H9 (cell line): Measurements from ENCODE around the gene SRRD. TPM values are rescaled to one million over a fixed set of nuclear protein-coding genes. Genes with fewer than 3 reads are reported as not detected.

Experiments used
- DNase-seq: peaks from one replicate; pipeline ENCODE4 v3.0.0-alpha.2; 2017
- H2AFZ ChIP-seq: one replicate; pipeline ENCODE4 v1.6.1; 2013; ENCODE audit warnings: mild to moderate bottlenecking, low read length, control low read depth, moderate library complexity
- H2AK5ac ChIP-seq: 2 replicates; pipeline ENCODE4 v1.6.1; 2013; ENCODE audit warnings: low read length, control low read depth, mixed read lengths; ENCODE audit not compliant: insufficient read length
- H2BK120ac ChIP-seq: one replicate; pipeline ENCODE4 v1.6.1; 2013; ENCODE audit warnings: low read depth, mild to moderate bottlenecking, low read length, control low read depth, inconsistent platforms; ENCODE audit not compliant: poor library complexity, severe bottlenecking
- H2BK12ac ChIP-seq: 2 replicates; pipeline ENCODE4 v1.6.1; 2013; ENCODE audit warnings: low read length, control low read depth, mixed read lengths, low read depth; ENCODE audit not compliant: insufficient read length
- H2BK15ac ChIP-seq: 2 replicates; pipeline ENCODE4 v1.6.1; 2013; ENCODE audit warnings: low read depth, low read length, control low read depth
- H2BK20ac ChIP-seq: one replicate; pipeline ENCODE4 v1.6.1; 2013; ENCODE audit warnings: low read depth, mild to moderate bottlenecking, low read length, control low read depth, inconsistent platforms; ENCODE audit not compliant: poor library complexity, severe bottlenecking
- H2BK5ac ChIP-seq: 2 replicates; pipeline ENCODE4 v1.6.1; 2013; ENCODE audit warnings: low read length, control low read depth, mixed read lengths; ENCODE audit not compliant: insufficient read length
- H3K14ac ChIP-seq: 2 replicates; pipeline ENCODE4 v1.6.1; 2013; ENCODE audit warnings: low read length, control low read depth; ENCODE audit not compliant: insufficient read depth
- H3K18ac ChIP-seq: 2 replicates; pipeline ENCODE4 v1.6.1; 2013; ENCODE audit warnings: low read depth, mild to moderate bottlenecking, mixed read lengths, low read length, control low read depth; ENCODE audit not compliant: insufficient read length
- H3K23ac ChIP-seq: 2 replicates; pipeline ENCODE4 v1.6.1; 2013; ENCODE audit warnings: low read length, control low read depth, mixed read lengths, low read depth; ENCODE audit not compliant: insufficient read length
- H3K23me2 ChIP-seq: 2 replicates; pipeline ENCODE4 v1.6.1; 2013; ENCODE audit warnings: low read depth, mild to moderate bottlenecking, mixed read lengths, low read length, control low read depth; ENCODE audit not compliant: insufficient read length, poor library complexity, severe bottlenecking
- H3K27ac ChIP-seq: 2 replicates; pipeline ENCODE4 v1.5.1; 2013; ENCODE audit warnings: low read length, control low read depth, mixed read lengths, low read depth; ENCODE audit not compliant: insufficient read length
- H3K27me3 ChIP-seq: 2 replicates; pipeline ENCODE4 v1.6.1; 2013; ENCODE audit warnings: low read length, control low read depth, inconsistent platforms; ENCODE audit not compliant: insufficient read depth
- H3K4ac ChIP-seq: 2 replicates; pipeline ENCODE4 v1.6.1; 2013; ENCODE audit warnings: low read depth, mild to moderate bottlenecking, control low read depth, inconsistent platforms, low read length, moderate library complexity
- H3K4me1 ChIP-seq: 2 replicates; pipeline ENCODE4 v1.6.1; 2013; ENCODE audit warnings: low read length, control low read depth, inconsistent platforms; ENCODE audit not compliant: insufficient read depth
- H3K4me2 ChIP-seq: 2 replicates; pipeline ENCODE4 v1.6.1; 2013; ENCODE audit warnings: low read length, control low read depth, mixed read lengths; ENCODE audit not compliant: insufficient read length, insufficient read depth
- H3K56ac ChIP-seq: 2 replicates; pipeline ENCODE4 v1.6.1; 2013; ENCODE audit warnings: low read depth, mild to moderate bottlenecking, mixed read lengths, low read length, control low read depth; ENCODE audit not compliant: insufficient read length
- H3K79me1 ChIP-seq: 2 replicates; pipeline ENCODE4 v1.6.1; 2013; ENCODE audit warnings: low read depth, mild to moderate bottlenecking, moderate library complexity, low read length, control low read depth, inconsistent platforms; ENCODE audit not compliant: insufficient read depth, poor library complexity, severe bottlenecking
- H3K79me2 ChIP-seq: 2 replicates; pipeline ENCODE4 v1.6.1; 2013; ENCODE audit warnings: low read length, control low read depth, inconsistent platforms; ENCODE audit not compliant: insufficient read depth
- H3K9ac ChIP-seq: 2 replicates; pipeline ENCODE4 v1.6.1; 2013; ENCODE audit warnings: low read length, control low read depth, mixed read lengths; ENCODE audit not compliant: insufficient read length; ENCODE audit errors: extremely low read depth
- H3K9me3 ChIP-seq: one replicate; pipeline ENCODE4 v1.6.1; 2013; ENCODE audit warnings: low read depth, low read length, inconsistent platforms; ENCODE audit not compliant: control insufficient read depth
- H3T11ph ChIP-seq: one replicate; pipeline ENCODE4 v1.6.1; 2013; ENCODE audit warnings: mild to moderate bottlenecking, low read length, control low read depth, inconsistent platforms
- H4K20me1 ChIP-seq: one replicate; pipeline ENCODE4 v1.6.1; 2013; ENCODE audit not compliant: control insufficient read depth, insufficient read length, insufficient read depth
- H4K5ac ChIP-seq: 2 replicates; pipeline ENCODE4 v1.6.1; 2013; ENCODE audit warnings: low read depth, mild to moderate bottlenecking, mixed read lengths, low read length, control low read depth; ENCODE audit not compliant: insufficient read length
- H4K8ac ChIP-seq: replicated peaks from 2 replicates; pipeline ENCODE4 v1.6.1; 2013; ENCODE audit warnings: low read length, control low read depth, mixed read lengths, low read depth; ENCODE audit not compliant: insufficient read length
- H4K91ac ChIP-seq: 2 replicates; pipeline ENCODE4 v1.6.1; 2013; ENCODE audit warnings: low read depth, mild to moderate bottlenecking, moderate library complexity, mixed read lengths, low read length, control low read depth; ENCODE audit not compliant: insufficient read length
- H3K27ac Mint-ChIP-seq, 3 experiments: 2 replicates in 2 of 3; 3 replicates in 1 of 3; pipeline ENCODE4 v1.8.0; 2020 to 2021; ENCODE audit warnings: mixed read lengths in 3 of 3, mild to moderate bottlenecking in 1 of 3, moderate library complexity in 1 of 3
- H3K27me3 Mint-ChIP-seq: 2 replicates; pipeline ENCODE4 v1.8.0; 2021; ENCODE audit warnings: low read depth, mild to moderate bottlenecking, moderate library complexity, mixed read lengths
- H3K36me3 Mint-ChIP-seq, 3 experiments: 2 replicates in 2 of 3; 3 replicates in 1 of 3; pipeline ENCODE4 v1.8.0; 2020 to 2021; ENCODE audit warnings: low read depth in 3 of 3, mixed read lengths in 3 of 3; ENCODE audit not compliant: insufficient read depth in 1 of 3
- H3K4me1 Mint-ChIP-seq, 2 experiments: 2 replicates each; pipeline ENCODE4 v1.8.0; 2020; ENCODE audit warnings: mixed read lengths in 2 of 2
- H3K4me3 Mint-ChIP-seq, 2 experiments: 2 replicates in 1 of 2; 3 replicates in 1 of 2; pipeline ENCODE4 v1.8.0; 2020 to 2021; ENCODE audit warnings: mild to moderate bottlenecking in 2 of 2, mixed read lengths in 2 of 2, moderate library complexity in 1 of 2
- H3K9me3 Mint-ChIP-seq, 2 experiments: 2 replicates in 1 of 2; 3 replicates in 1 of 2; pipeline ENCODE4 v1.8.0; 2020; ENCODE audit warnings: mild to moderate bottlenecking in 2 of 2, mixed read lengths in 2 of 2, moderate library complexity in 1 of 2
- CTCF ChIP-seq: fragments of 200-600 bp; sonication (generic); conservative IDR thresholded peaks from 3 replicates; pipeline ENCODE4 v1.8.0; 2021; ENCODE audit warnings: antibody characterized with exemption, mild to moderate bottlenecking
- WGBS: extraction: QIAGEN DNeasy Blood & Tissue Kit; methylation state at CpG from one replicate; pipeline ENCODE4 v1.1.7; 2013; ENCODE audit warnings: missing lambda C conversion rate, low lambda C conversion rate, mixed read lengths; ENCODE audit not compliant: insufficient read length; ENCODE audit errors: extremely low coverage; 5-methylcytosine and 5-hydroxymethylcytosine counted together
- total RNA-seq: library from RNA; stranded (reverse); gene quantifications from 2 replicates; pipeline ENCODE4 v1.2.1, GENCODE V29; 2021

SRRD gene
- total RNA-seq, 1 experiment from 2014 or later: 36.0 TPM

DNA sequence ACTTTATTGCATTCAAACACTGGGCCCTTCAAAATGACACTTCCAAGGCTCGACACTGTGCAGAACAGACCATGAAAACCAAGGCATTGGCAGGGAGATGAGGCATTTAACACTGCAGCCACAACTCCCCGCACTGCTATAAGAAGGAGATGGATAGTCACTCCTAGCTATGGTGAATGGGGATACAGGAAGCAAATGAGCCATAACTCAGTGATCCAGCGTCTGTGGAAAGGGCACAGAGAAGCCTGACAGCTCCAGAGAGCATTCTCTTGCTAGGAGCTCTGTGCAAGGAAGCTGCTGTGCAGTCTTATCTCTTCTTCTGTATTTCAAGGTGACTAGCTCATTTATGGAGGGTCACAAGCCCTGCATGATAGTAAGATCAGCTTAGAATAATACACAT is 21.0 kb upstream of the SRRD start:
- no peaks in the 10 kb centered on the region for H3K23me2 ChIP-seq
- no peak overlapping the region for H4K91ac ChIP-seq
- H3K4me2 ChIP-seq: no peak overlapping the region
- H2BK120ac ChIP-seq: no peak overlapping the region
- no peak overlapping the region for H3K23ac ChIP-seq
- H2BK5ac ChIP-seq: no peak overlapping the region
- TF ChIP-seq CTCF: no peak
- H3K27ac Mint-ChIP-seq: no peak overlapping the region
- H4K5ac ChIP-seq: no peak overlapping the region
- peaks cover 22 to 63% (median 55%) of the 10 kb centered on the region in 3 experiments for H3K36me3 Mint-ChIP-seq
- no peak for DNase-seq
- WGBS: no CpG with 5 or more reads among the region's 3 CpGs
- H3K18ac ChIP-seq: no peak overlapping the region
- H2BK15ac ChIP-seq: no peak overlapping the region
- no peaks in the 10 kb centered on the region for H3K79me1 ChIP-seq
- no peaks in the 10 kb centered on the region; the same call in 1 of the 2 replicates for H3K79me2 ChIP-seq
- no peak overlapping the region for H4K8ac ChIP-seq
- H2AK5ac ChIP-seq: no peak overlapping the region
- H4K20me1 ChIP-seq: no peaks in the 10 kb centered on the region
- no peaks in the 10 kb centered on the region for H3K9me3 ChIP-seq
- no peak overlapping the region for H2BK20ac ChIP-seq
- H3K14ac ChIP-seq: no peak overlapping the region
- no peaks in the 10 kb centered on the region for H3K4me1 ChIP-seq
- no peak overlapping the region for H2AFZ ChIP-seq
- no peaks in the 10 kb centered on the region for H3K9me3 Mint-ChIP-seq
- H3K27me3 ChIP-seq: no peaks in the 10 kb centered on the region
- peaks cover 5% of the 10 kb centered on the region in 2 experiments for H3K4me1 Mint-ChIP-seq
- H3K27ac ChIP-seq: no peak overlapping the region
- no peak overlapping the region for H3K4ac ChIP-seq
- no peak overlapping the region for H3K9ac ChIP-seq
- H3K27me3 Mint-ChIP-seq: no peaks in the 10 kb centered on the region
- H3K56ac ChIP-seq: no peak overlapping the region
- no peak overlapping the region for H3T11ph ChIP-seq
- no peak overlapping the region for H3K4me3 Mint-ChIP-seq
- H2BK12ac ChIP-seq: no peak overlapping the region
